OCI-LY1 (cell line): ENCODE measurements around the gene CUEDC1.

Experiments used
- H2AFZ ChIP-seq: fragments of 200-600 bp; sonication (generic), shearing (Covaris generic); 2 replicates; pipeline ENCODE4 v1.6.0; 2014; ENCODE audit warnings: antibody characterized with exemption, mild to moderate bottlenecking, low read length
- H3F3A ChIP-seq: fragments of 200-600 bp; sonication (generic), shearing (Covaris generic); 2 replicates; pipeline ENCODE4 v1.6.0; 2014; ENCODE audit warnings: mild to moderate bottlenecking, antibody characterized with exemption, low read length, moderate library complexity; ENCODE audit not compliant: insufficient read depth
- H3K27ac ChIP-seq: fragments of 200-600 bp; sonication (generic); 2 replicates; pipeline ENCODE4 v1.5.1; 2014; ENCODE audit warnings: low read length, mixed run types, mild to moderate bottlenecking, low read depth; ENCODE audit not compliant: poor library complexity, severe bottlenecking
- H3K27me3 ChIP-seq: fragments of 200-600 bp; sonication (generic); 2 replicates; pipeline ENCODE4 v1.6.0; 2014; ENCODE audit warnings: antibody characterized with exemption, mild to moderate bottlenecking, low read length, moderate library complexity; ENCODE audit not compliant: insufficient read depth
- H3K36me3 ChIP-seq: fragments of 200-600 bp; sonication (generic); 2 replicates; pipeline ENCODE4 v1.6.1; 2014; ENCODE audit warnings: mild to moderate bottlenecking, antibody characterized with exemption, low read length, moderate library complexity, mixed read lengths; ENCODE audit not compliant: insufficient read depth
- H3K4me1 ChIP-seq: fragments of 200-600 bp; sonication (generic); 2 replicates; pipeline ENCODE4 v1.5.1; 2014; ENCODE audit warnings: mild to moderate bottlenecking, low read length, moderate library complexity; ENCODE audit not compliant: insufficient read depth, severe bottlenecking
- H3K4me2 ChIP-seq: fragments of 200-600 bp; sonication (generic), shearing (Covaris generic); 2 replicates; pipeline ENCODE4 v1.6.1; 2014; ENCODE audit warnings: low read length
- H3K4me3 ChIP-seq: fragments of 200-600 bp; sonication (generic); 2 replicates; pipeline ENCODE4 v1.5.1; 2014; ENCODE audit warnings: low read length, low read depth, mild to moderate bottlenecking, mixed read lengths; ENCODE audit not compliant: poor library complexity, severe bottlenecking
- H3K79me2 ChIP-seq: fragments of 200-600 bp; shearing (Covaris generic); 2 replicates; pipeline ENCODE4 v1.6.1; 2016; ENCODE audit warnings: mixed run types, low read length, mixed read lengths; ENCODE audit not compliant: insufficient read depth
- H3K9ac ChIP-seq: fragments of 200-600 bp; sonication (generic), shearing (Covaris generic); 2 replicates; pipeline ENCODE4 v1.6.1; 2014; ENCODE audit warnings: mild to moderate bottlenecking, low read length, mixed read lengths
- H3K9me2 ChIP-seq: fragments of 200-600 bp; sonication (generic), shearing (Covaris generic); 2 replicates; pipeline ENCODE4 v1.6.1; 2014; ENCODE audit warnings: low read depth, mild to moderate bottlenecking, low read length, mixed read lengths
- H3K9me3 ChIP-seq: fragments of 200-600 bp; shearing (Covaris generic); 2 replicates; pipeline ENCODE4 v1.6.1; 2014; ENCODE audit warnings: low read length, mixed read lengths
- H4K20me1 ChIP-seq: fragments of 200-600 bp; sonication (generic), shearing (Covaris generic); 2 replicates; pipeline ENCODE4 v1.6.0; 2016; ENCODE audit warnings: mild to moderate bottlenecking, low read length; ENCODE audit not compliant: insufficient read depth
- EZH2 ChIP-seq: fragments of 200-600 bp; sonication (generic), shearing (Covaris generic); IDR thresholded peaks from 2 replicates; pipeline ENCODE4 v1.8.0; 2017; ENCODE audit warnings: borderline replicate concordance, mixed run types, mild to moderate bottlenecking, antibody characterized with exemption, low read length, moderate library complexity, mixed read lengths
- TF ChIP-seq, protein P1 (sequence below): fragments of 200-600 bp; sonication (generic), shearing (Covaris generic); IDR thresholded peaks from 2 replicates; pipeline ENCODE4 v1.5.1; 2017; ENCODE audit warnings: mild to moderate bottlenecking, antibody characterized with exemption, low read length, moderate library complexity, mixed read lengths

Gene CUEDC1

DNA sequence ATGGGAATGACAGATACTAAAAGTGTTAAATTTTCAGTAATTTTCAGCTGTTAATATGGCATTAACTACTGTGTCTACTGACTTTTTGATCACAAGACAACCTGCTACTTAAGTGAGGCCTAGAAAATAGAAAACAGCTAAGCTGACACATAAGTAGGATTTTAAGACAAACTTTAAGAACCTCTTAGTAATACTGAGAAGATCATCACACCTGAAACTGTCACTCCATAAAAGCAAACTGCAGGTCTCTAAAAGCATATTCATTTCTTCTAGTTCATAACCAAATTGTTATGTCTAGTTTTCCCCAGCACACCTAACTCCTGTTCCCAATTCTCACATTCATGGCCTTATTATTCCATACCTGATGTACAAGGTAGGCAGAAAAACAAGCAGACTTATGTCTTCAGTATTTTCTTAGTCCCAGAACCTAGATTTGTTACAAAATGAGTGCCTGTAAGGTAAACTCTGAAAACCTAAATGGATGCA is 43.8 kb upstream of the CUEDC1 start:
- TF ChIP-seq, protein P1, sequence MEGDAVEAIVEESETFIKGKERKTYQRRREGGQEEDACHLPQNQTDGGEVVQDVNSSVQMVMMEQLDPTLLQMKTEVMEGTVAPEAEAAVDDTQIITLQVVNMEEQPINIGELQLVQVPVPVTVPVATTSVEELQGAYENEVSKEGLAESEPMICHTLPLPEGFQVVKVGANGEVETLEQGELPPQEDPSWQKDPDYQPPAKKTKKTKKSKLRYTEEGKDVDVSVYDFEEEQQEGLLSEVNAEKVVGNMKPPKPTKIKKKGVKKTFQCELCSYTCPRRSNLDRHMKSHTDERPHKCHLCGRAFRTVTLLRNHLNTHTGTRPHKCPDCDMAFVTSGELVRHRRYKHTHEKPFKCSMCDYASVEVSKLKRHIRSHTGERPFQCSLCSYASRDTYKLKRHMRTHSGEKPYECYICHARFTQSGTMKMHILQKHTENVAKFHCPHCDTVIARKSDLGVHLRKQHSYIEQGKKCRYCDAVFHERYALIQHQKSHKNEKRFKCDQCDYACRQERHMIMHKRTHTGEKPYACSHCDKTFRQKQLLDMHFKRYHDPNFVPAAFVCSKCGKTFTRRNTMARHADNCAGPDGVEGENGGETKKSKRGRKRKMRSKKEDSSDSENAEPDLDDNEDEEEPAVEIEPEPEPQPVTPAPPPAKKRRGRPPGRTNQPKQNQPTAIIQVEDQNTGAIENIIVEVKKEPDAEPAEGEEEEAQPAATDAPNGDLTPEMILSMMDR = no peak
- no peaks in the 10 kb centered on the region for H4K20me1 ChIP-seq
- peaks cover 6% of the 10 kb centered on the region for H3K79me2 ChIP-seq
- H3K4me1 ChIP-seq = peaks cover 29% of the 10 kb centered on the region
- no peak overlapping the region for H3K4me2 ChIP-seq
- no peak overlapping the region for H3K4me3 ChIP-seq
- H3K9me2 ChIP-seq = no peaks in the 10 kb centered on the region
- peaks cover 73% of the 10 kb centered on the region for H3K36me3 ChIP-seq
- H2AFZ ChIP-seq = no peak overlapping the region
- no peaks in the 10 kb centered on the region for H3K27me3 ChIP-seq
- H3K9me3 ChIP-seq = no peaks in the 10 kb centered on the region
- H3K9ac ChIP-seq = no peak overlapping the region
- no peak overlapping the region for H3K27ac ChIP-seq
- H3F3A ChIP-seq = peaks cover 33% of the 10 kb centered on the region; the same call in 1 of the 2 replicates

DNA sequence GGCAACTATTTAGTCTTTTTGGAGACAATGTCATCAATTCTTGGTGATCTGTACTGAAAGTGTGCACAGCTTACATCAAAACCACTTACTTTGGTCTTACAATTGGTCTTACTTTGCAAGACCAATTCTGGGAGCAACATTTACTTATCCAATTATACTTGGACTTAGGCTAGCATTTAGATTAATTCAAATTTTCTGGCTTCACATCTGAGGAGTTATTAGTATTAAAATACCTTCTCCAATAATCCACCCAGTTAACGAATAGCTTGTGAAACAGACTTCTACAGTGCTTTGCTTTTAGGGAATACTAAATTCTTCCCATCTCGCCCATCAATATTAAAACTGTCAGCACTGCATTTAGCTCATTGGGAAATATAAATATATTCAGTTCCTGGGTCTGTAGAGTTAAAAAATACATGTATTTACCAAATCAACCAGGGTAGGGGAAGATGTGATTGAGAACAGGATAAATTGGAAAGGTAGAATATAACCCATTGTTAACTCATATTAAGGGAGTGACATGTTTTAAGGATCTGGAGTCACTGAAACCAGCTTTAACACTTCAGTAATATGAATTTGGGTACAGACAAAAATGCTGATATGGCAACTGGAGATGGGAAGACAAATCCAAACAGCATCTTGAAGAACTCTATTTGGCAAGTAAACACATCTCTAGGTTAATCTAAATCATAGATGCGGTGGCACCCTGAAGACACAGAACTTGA is 42.0 kb upstream of the CUEDC1 start:
- Histone ChIP-seq H3K9me2 (no peaks in the 10 kb centered on the region), H3K9ac (no peak overlapping the region), H3K27me3 (no peaks in the 10 kb centered on the region), H3K27ac (no peak overlapping the region), H3F3A (peaks cover 28% of the 10 kb centered on the region; the same call in 1 of the 2 replicates), H3K4me2 (no peak overlapping the region), H3K4me1 (peaks cover 16% of the 10 kb centered on the region), H4K20me1 (no peaks in the 10 kb centered on the region), H3K36me3 (peaks cover 55% of the 10 kb centered on the region), H3K79me2 (no peaks in the 10 kb centered on the region), H3K4me3 (no peak overlapping the region), H2AFZ (no peak overlapping the region), H3K9me3 (no peaks in the 10 kb centered on the region)
- TF ChIP-seq EZH2 = no peak
- TF ChIP-seq, protein P1 = no peak

DNA sequence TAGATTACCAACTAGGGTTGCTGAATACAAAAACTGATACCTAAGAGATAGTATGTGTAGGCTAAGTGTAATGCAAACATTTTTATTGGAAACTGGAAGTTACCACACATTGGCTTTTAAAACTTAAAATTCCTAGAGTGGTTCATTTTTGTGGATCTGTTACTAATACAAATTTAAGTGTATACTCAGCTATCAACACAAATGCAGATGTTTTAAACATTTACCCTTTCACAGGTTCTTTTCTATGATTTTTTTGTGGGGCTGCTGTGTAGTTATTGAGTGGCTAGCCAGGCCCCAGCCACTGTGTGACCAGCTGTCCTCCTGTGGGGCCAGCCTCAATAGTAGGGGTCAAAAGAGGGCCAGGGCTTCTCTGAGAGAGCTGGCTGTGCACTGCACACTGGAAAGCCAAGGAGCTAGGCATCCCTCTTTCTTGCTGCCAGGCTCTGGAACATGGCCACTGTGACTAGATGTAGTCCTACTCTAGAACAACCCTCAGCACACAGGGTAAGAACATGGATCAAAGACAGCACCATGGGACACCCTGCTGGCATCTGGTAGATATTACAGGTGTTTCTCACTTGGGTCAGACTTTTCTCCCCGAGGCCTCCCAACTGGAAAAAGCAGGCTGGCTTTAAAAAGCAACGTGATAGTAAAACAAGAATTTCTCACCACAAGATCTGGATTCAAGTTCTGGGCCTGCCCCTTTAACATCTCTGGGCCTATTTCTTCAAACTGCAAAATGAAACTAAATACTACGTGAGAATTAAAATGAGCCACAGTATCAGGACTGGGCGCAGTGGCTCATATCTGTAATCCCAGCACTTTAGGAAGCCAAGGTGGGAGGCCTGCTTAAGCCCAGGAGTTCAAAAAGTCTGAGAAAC is 40.1 kb upstream of the CUEDC1 start:
- Histone ChIP-seq H3K79me2 (no peaks in the 10 kb centered on the region), H3K27me3 (no peaks in the 10 kb centered on the region), H3K4me3 (no peak overlapping the region), H3K4me1 (peaks cover 7% of the 10 kb centered on the region), H4K20me1 (no peaks in the 10 kb centered on the region), H2AFZ (no peak overlapping the region), H3K27ac (peak overlapping the region; percentile 12), H3K4me2 (no peak overlapping the region), H3K9me3 (no peaks in the 10 kb centered on the region), H3K9me2 (no peaks in the 10 kb centered on the region), H3K9ac (no peak overlapping the region), H3F3A (peaks cover 16% of the 10 kb centered on the region; the same call in 1 of the 2 replicates), H3K36me3 (peaks cover 36% of the 10 kb centered on the region; the same call in 1 of the 2 replicates)
- TF ChIP-seq, protein P1 = peak; percentile 73
- no peak for TF ChIP-seq EZH2
